GM23338 (cell line): ENCODE data around the gene ERC1. TPM values are rescaled to one million over a fixed set of nuclear protein-coding genes. Genes with fewer than 3 reads are reported as not detected.

Experiments
- ATAC-seq: fragments of 200-7000 bp; cut with Tn5 transposase; 3 replicates; pipeline ENCODE4 v1.9.1; 2020
- DNase-seq: peaks from one replicate; pipeline ENCODE4 v3.0.0-alpha.2; 2015; ENCODE audit warnings: low spot score
- H2AFZ ChIP-seq: fragments of 200-600 bp; sonication (generic); 2 replicates; pipeline ENCODE4 v1.8.0; 2016; ENCODE audit warnings: antibody characterized with exemption, mild to moderate bottlenecking, moderate library complexity
- H3F3A ChIP-seq: fragments of 200-600 bp; sonication (generic); replicated peaks from 2 replicates; pipeline ENCODE4 v1.8.0; 2017; ENCODE audit warnings: antibody characterized with exemption, mixed run types, low read depth
- H3K27ac ChIP-seq: fragments of 200-600 bp; sonication (generic); 2 replicates; pipeline ENCODE4 v1.6.1; 2016; ENCODE audit warnings: low read depth
- H3K27me3 ChIP-seq: fragments of 200-600 bp; sonication (generic); 2 replicates; pipeline ENCODE4 v1.8.0; 2016; ENCODE audit warnings: mild to moderate bottlenecking, mixed run types, moderate library complexity; ENCODE audit not compliant: insufficient read depth
- H3K36me3 ChIP-seq: fragments of 200-600 bp; sonication (generic); 2 replicates; pipeline ENCODE4 v1.8.0; 2016; ENCODE audit warnings: mild to moderate bottlenecking; ENCODE audit not compliant: insufficient read depth
- H3K4me1 ChIP-seq: fragments of 200-600 bp; sonication (generic); 2 replicates; pipeline ENCODE4 v1.8.0; 2016; ENCODE audit warnings: mild to moderate bottlenecking, moderate library complexity; ENCODE audit not compliant: insufficient read depth
- H3K4me2 ChIP-seq: fragments of 200-600 bp; sonication (generic); 2 replicates; pipeline ENCODE4 v1.7.1; 2017; ENCODE audit warnings: mixed run types
- H3K4me3 ChIP-seq: fragments of 200-600 bp; sonication (generic); 2 replicates; pipeline ENCODE4 v1.6.1; 2016; ENCODE audit warnings: mixed run types
- H3K79me2 ChIP-seq: fragments of 200-600 bp; sonication (generic); replicated peaks from 2 replicates; pipeline ENCODE4 v1.8.0; 2017; ENCODE audit warnings: mild to moderate bottlenecking; ENCODE audit not compliant: insufficient read depth
- H3K9me2 ChIP-seq: fragments of 200-600 bp; sonication (generic); 2 replicates; pipeline ENCODE4 v1.8.0; 2017; ENCODE audit not compliant: insufficient read depth
- H4K20me1 ChIP-seq: fragments of 200-600 bp; sonication (generic); replicated peaks from 2 replicates; pipeline ENCODE4 v1.8.0; 2017; ENCODE audit warnings: mild to moderate bottlenecking; ENCODE audit not compliant: insufficient read depth
- H3K27ac Mint-ChIP-seq: 2 replicates; pipeline ENCODE4 v1.8.0; 2020; ENCODE audit warnings: inconsistent platforms, mild to moderate bottlenecking, moderate library complexity, mixed read lengths
- H3K27me3 Mint-ChIP-seq: 3 replicates; pipeline ENCODE4 v1.8.0; 2022; ENCODE audit warnings: low read depth, mild to moderate bottlenecking, moderate library complexity, mixed read lengths, inconsistent platforms; ENCODE audit not compliant: insufficient read depth, poor library complexity
- H3K36me3 Mint-ChIP-seq: 3 replicates; pipeline ENCODE4 v1.8.0; 2021; ENCODE audit warnings: low read depth, mild to moderate bottlenecking, inconsistent platforms, moderate library complexity, mixed read lengths
- H3K4me1 Mint-ChIP-seq: 3 replicates; pipeline ENCODE4 v1.8.0; 2020; ENCODE audit warnings: mild to moderate bottlenecking, inconsistent platforms, mixed read lengths
- H3K4me3 Mint-ChIP-seq: 3 replicates; pipeline ENCODE4 v1.8.0; 2021; ENCODE audit warnings: moderate library complexity, mild to moderate bottlenecking, inconsistent platforms, mixed read lengths
- H3K9me3 Mint-ChIP-seq: 3 replicates; pipeline ENCODE4 v1.8.0; 2020; ENCODE audit warnings: moderate library complexity, mild to moderate bottlenecking, inconsistent platforms, mixed read lengths
- CTCF ChIP-seq, 2 experiments: fragments of 200-600 bp in 1 of 2; sonication (generic) in 1 of 2; conservative IDR thresholded peaks; 2 replicates each; pipeline versions ENCODE4 v1.5.1 to v1.6.1; 2016 to 2017; ENCODE audit warnings: antibody characterized with exemption in 2 of 2, low read depth in 2 of 2, mild to moderate bottlenecking in 2 of 2, moderate library complexity in 1 of 2
- EZH2 ChIP-seq: fragments of 200-600 bp; sonication (generic); IDR thresholded peaks from one replicate; pipeline ENCODE4 v1.8.0; 2017; ENCODE audit warnings: antibody characterized with exemption, mild to moderate bottlenecking, low read depth; ENCODE audit not compliant: unreplicated experiment
- JUNB ChIP-seq: IDR thresholded peaks from one replicate; pipeline ENCODE4 v1.6.1; 2016; ENCODE audit warnings: antibody characterized with exemption; ENCODE audit not compliant: unreplicated experiment
- NANOG ChIP-seq: IDR thresholded peaks from 2 replicates; pipeline ENCODE4 v1.6.1; 2016; ENCODE audit warnings: antibody characterized with exemption, borderline replicate concordance
- POLR2AphosphoS5 ChIP-seq: IDR thresholded peaks from 2 replicates; pipeline ENCODE4 v1.6.1; 2016; ENCODE audit warnings: antibody characterized with exemption, low read depth
- REST ChIP-seq: IDR thresholded peaks from one replicate; pipeline ENCODE4 v1.6.1; 2018; ENCODE audit warnings: antibody characterized with exemption; ENCODE audit not compliant: unreplicated experiment
- STAT1 ChIP-seq: IDR thresholded peaks from one replicate; pipeline ENCODE4 v1.6.1; 2016; ENCODE audit warnings: antibody characterized with exemption; ENCODE audit not compliant: unreplicated experiment
- ZNF462 ChIP-seq: fragments of 250-450 bp; sonication (Bioruptor Pico); IDR thresholded peaks from 2 replicates; pipeline ENCODE4 v1.5.0; 2020; ENCODE audit warnings: mild to moderate bottlenecking, moderate library complexity
- polyA plus RNA-seq: library from polyadenylated mRNA; unstranded; fragments of >200 nt; fragmentation: Nextera tagmentation; extraction: Ambion mirVana; gene quantifications from 2 replicates; pipeline ENCODE4 v1.2.1, GENCODE V29; 2016
- total RNA-seq: library from RNA; depleted of rRNA; stranded (reverse); fragments of >200 nt; shearing (Covaris generic); gene quantifications from 2 replicates; pipeline ENCODE4 v1.2.3, GENCODE V29; 2014
- TF ChIP-seq, protein P1 (sequence below): IDR thresholded peaks from 2 replicates; pipeline ENCODE4 v1.6.1; 2016; ENCODE audit warnings: antibody characterized with exemption

Gene ERC1
- total and polyA plus RNA-seq, 2 experiments from 2014 or later, result 28.1 to 35.3 TPM

DNA sequence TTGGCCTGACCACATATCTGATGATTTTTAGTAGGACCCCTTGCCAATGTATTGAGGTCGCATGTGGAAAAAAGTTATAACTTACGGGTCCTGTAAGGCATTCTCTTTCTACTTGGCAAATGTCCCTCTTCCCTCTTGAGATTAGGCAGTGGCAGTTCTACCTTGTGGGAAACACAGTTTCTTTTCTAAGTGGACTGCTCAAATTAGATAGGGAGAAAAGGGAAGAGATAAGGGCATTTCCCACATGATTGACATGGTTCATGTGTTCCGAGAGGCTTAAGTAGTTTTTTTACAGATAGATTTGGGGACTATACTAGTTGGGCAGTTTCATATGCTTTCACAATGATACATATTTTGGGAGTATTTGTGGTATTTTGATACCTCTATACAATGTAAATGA, 448.7 kb downstream of the ERC1 start:
- Histone ChIP-seq H3K4me1 (no peaks in the 10 kb centered on the region), H3K9me2 (no peaks in the 10 kb centered on the region), H2AFZ (no peak overlapping the region), H4K20me1 (no peaks in the 10 kb centered on the region), H3K79me2 (no peaks in the 10 kb centered on the region), H3K27me3 (no peaks in the 10 kb centered on the region), H3K36me3 (no peaks in the 10 kb centered on the region), H3F3A (no peaks in the 10 kb centered on the region), H3K27ac (no peak overlapping the region), H3K4me3 (no peak overlapping the region), H3K4me2 (no peak overlapping the region)
- TF ChIP-seq EZH2, result no peak
- TF ChIP-seq POLR2AphosphoS5, result no peak
- no peak for TF ChIP-seq STAT1
- no peak for TF ChIP-seq ZNF462 (CRISPR knock-in tag)
- TF ChIP-seq REST, result no peak
- TF ChIP-seq JUNB, result no peak
- TF ChIP-seq, protein P1, sequence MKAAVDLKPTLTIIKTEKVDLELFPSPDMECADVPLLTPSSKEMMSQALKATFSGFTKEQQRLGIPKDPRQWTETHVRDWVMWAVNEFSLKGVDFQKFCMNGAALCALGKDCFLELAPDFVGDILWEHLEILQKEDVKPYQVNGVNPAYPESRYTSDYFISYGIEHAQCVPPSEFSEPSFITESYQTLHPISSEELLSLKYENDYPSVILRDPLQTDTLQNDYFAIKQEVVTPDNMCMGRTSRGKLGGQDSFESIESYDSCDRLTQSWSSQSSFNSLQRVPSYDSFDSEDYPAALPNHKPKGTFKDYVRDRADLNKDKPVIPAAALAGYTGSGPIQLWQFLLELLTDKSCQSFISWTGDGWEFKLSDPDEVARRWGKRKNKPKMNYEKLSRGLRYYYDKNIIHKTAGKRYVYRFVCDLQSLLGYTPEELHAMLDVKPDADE, result no peak
- TF ChIP-seq NANOG, result no peak
- TF ChIP-seq CTCF (conservative IDR thresholded peaks at IDR 0.05; ENCODE audit: low read depth in 2 of 2), result no peak
- ATAC-seq, result no peak
- Mint-ChIP-seq H3K9me3 (no peaks in the 10 kb centered on the region), H3K4me1 (no peaks in the 10 kb centered on the region), H3K27ac (no peak overlapping the region), H3K4me3 (no peak overlapping the region), H3K27me3 (no peaks in the 10 kb centered on the region), H3K36me3 (no peaks in the 10 kb centered on the region)
- no peak for DNase-seq
